ENCODE results near the gene ADAMTS19. TPM values are rescaled to one million over a fixed set of nuclear protein-coding genes. Genes with fewer than 3 reads are reported as not detected.

Gene ADAMTS19
- total RNA-seq, 1 experiment from 2014 or later: 20.3 TPM

DNA sequence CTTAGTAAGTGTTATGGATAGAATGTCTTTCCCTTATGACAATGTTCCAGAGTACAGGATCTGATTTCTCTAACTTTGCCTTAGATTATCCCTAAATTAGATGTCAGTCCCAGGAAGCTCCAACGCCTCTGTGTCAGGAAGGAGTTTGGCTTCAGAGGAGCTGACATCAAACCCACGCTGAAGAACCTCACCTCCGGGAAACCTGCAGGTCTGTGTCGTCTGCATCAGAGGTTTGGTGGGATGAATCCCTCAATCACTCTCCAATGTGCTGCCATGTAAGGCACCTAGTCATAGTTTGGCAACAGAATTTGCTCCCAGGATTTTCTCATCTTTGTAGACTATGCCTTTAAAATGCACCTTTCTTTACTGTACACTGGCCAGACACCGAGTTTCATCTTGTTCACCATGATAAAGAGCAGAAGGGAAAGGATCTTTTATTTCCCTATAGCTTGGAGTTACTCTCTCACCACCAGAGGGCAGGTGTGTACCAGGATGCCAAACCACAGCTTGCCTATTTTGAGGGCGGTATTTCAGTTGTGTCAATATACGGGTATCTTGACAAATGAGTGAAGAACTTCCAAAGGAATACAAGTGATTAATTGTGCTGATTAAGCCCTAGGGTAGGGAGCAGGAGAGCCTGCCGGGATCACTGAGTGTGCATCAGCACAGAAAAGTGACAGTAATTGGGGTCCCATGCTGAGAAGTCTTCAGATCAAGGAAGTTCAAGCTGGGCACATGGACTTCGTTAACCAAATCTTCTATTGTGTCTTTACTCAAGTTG is 311.1 kb downstream of the ADAMTS19 start:
- Histone ChIP-seq H2BK12ac (ENCODE audit: insufficient read length, low read depth, low read length) (no peak overlapping the region), H3K56ac (ENCODE audit: insufficient read length, low read depth, low read length) (no peak overlapping the region), H3K4me2 (ENCODE audit: insufficient read depth, insufficient read length, low read length) (no peak overlapping the region), H4K91ac (ENCODE audit: insufficient read length, low read depth, low read length) (no peak overlapping the region), H3K9ac (ENCODE audit: extremely low read depth, insufficient read length, low read length) (no peak overlapping the region), H3K4me1 (ENCODE audit: insufficient read depth, low read length) (no peaks in the 10 kb centered on the region), H2BK15ac (ENCODE audit: low read depth, low read length) (no peak overlapping the region), H3K27me3 (ENCODE audit: insufficient read depth, low read length) (no peaks in the 10 kb centered on the region), H3K79me1 (ENCODE audit: insufficient read depth, low read depth, low read length, poor library complexity, severe bottlenecking) (no peaks in the 10 kb centered on the region), H3K14ac (ENCODE audit: insufficient read depth, low read length) (no peak overlapping the region), H2BK20ac (ENCODE audit: low read depth, low read length, poor library complexity, severe bottlenecking) (no peak overlapping the region), H3K27ac (ENCODE audit: insufficient read length, low read depth, low read length) (no peak overlapping the region), H4K5ac (ENCODE audit: insufficient read length, low read depth, low read length) (no peak overlapping the region), H3K4ac (ENCODE audit: low read depth, low read length) (no peak overlapping the region), H3T11ph (ENCODE audit: low read length) (no peak overlapping the region), H3K79me2 (ENCODE audit: insufficient read depth, low read length) (no peaks in the 10 kb centered on the region), H4K20me1 (ENCODE audit: control insufficient read depth, insufficient read depth, insufficient read length) (no peaks in the 10 kb centered on the region), H4K8ac (replicated peaks; ENCODE audit: insufficient read length, low read depth, low read length) (no peak overlapping the region), H2AFZ (ENCODE audit: low read length) (peak overlapping the region; percentile 65), H2AK5ac (ENCODE audit: insufficient read length, low read length) (no peak overlapping the region), H3K23me2 (ENCODE audit: insufficient read length, low read depth, low read length, poor library complexity, severe bottlenecking) (no peaks in the 10 kb centered on the region), H2BK120ac (ENCODE audit: low read depth, low read length, poor library complexity, severe bottlenecking) (no peak overlapping the region), H2BK5ac (ENCODE audit: insufficient read length, low read length) (no peak overlapping the region), H3K9me3 (ENCODE audit: control insufficient read depth, low read depth, low read length) (no peaks in the 10 kb centered on the region), H3K18ac (ENCODE audit: insufficient read length, low read depth, low read length) (no peak overlapping the region), H3K23ac (ENCODE audit: insufficient read length, low read depth, low read length) (no peak overlapping the region)
- Mint-ChIP-seq H3K9me3 (no peaks in the 10 kb centered on the region), H3K4me1 (peaks cover 9 to 17% of the 10 kb centered on the region in 2 experiments), H3K27me3 (ENCODE audit: low read depth) (no peaks in the 10 kb centered on the region), H3K36me3 (ENCODE audit: insufficient read depth in 1 of 3, low read depth in 3 of 3) (no peaks in the 10 kb centered on the region), H3K27ac (no peak overlapping the region; a peak in 1 of 7 replicates), H3K4me3 (no peak overlapping the region; a peak in 1 of 5 replicates)
- WGBS (ENCODE audit: extremely low coverage, insufficient read length, low lambda C conversion rate): no CpG with 5 or more reads among the region's 9 CpGs
- peak; percentile 91 for TF ChIP-seq CTCF (conservative IDR thresholded peaks at IDR 0.05)
- DNase-seq: peak; percentile 64
